ENCODE data around the gene RINT1. TPM values are rescaled to one million over a fixed set of nuclear protein-coding genes. Genes with fewer than 3 reads are reported as not detected.
A peak's percentile ranks its signal among the peaks of the same experiment; 100 is the strongest.
"Not testable (repeated sequence)": the region's sequence is repeated elsewhere in the genome, so short reads cannot be mapped to it uniquely, and the experiment has no call there.

Gene RINT1
- 10 to 100 TPM; 29.8 to 30.0 TPM for total RNA-seq

GRCh38 chr7:105531792-105532671 is at the start of gene RINT1:
Gene RINT1 (plus strand): TSS chr7:105532201. CDS start chr7:105532316, 115 bp downstream.
- H3K27ac Mint-ChIP-seq = peak within 1 kb of the TSS; percentile 89
- ATAC-seq (replicated peaks in 1 of 2) (peak; percentile 99), DNase-seq (peak; percentile 94 to 96)
- peaks cover 2 to 8% of the 10 kb centered on the region in 2 donors for H3K36me3 Mint-ChIP-seq (ENCODE audit: insufficient read depth in 2 of 2)
- H3K27me3 Mint-ChIP-seq (ENCODE audit: low read depth) = no peaks in the 10 kb centered on the region
- H3K4me1 Mint-ChIP-seq (ENCODE audit: low read depth) = peaks cover 22% of the 10 kb centered on the region
- peak within 1 kb of the TSS; percentile 89 to 94 for H3K4me3 Mint-ChIP-seq
- H3K9me3 Mint-ChIP-seq = no peaks in the 10 kb centered on the region

GRCh38 chr7:105487579-105488571 is 44.1 kb upstream of the RINT1 start:
- H3K27me3 Mint-ChIP-seq (ENCODE audit: low read depth) = no peaks in the 10 kb centered on the region
- no peaks in the 10 kb centered on the region for H3K4me1 Mint-ChIP-seq (ENCODE audit: low read depth)
- H3K36me3 Mint-ChIP-seq (ENCODE audit: insufficient read depth in 2 of 2) = peaks cover 6 to 8% of the 10 kb centered on the region in 2 donors
- no peaks in the 10 kb centered on the region for H3K9me3 Mint-ChIP-seq
- peak overlapping the region; percentile 29 for H3K27ac Mint-ChIP-seq
- ATAC-seq (replicated peaks in 1 of 2) = no peak
- no peak overlapping the region for H3K4me3 Mint-ChIP-seq
- no peak for DNase-seq

GRCh38 chr7:105489409-105489808 is 42.6 kb upstream of the RINT1 start:
- Mint-ChIP-seq H3K36me3 (ENCODE audit: insufficient read depth in 2 of 2) (peaks cover 6 to 8% of the 10 kb centered on the region in 2 donors), H3K27me3 (ENCODE audit: low read depth) (no peaks in the 10 kb centered on the region), H3K27ac (no peak overlapping the region), H3K4me1 (ENCODE audit: low read depth) (no peaks in the 10 kb centered on the region), H3K9me3 (no peaks in the 10 kb centered on the region), H3K4me3 (no peak overlapping the region)
- DNase-seq (no peak), ATAC-seq (replicated peaks in 1 of 2) (no peak)

GRCh38 chr7:105493196-105493922 is 38.6 kb upstream of the RINT1 start:
- no peak for ATAC-seq (replicated peaks in 1 of 2)
- Mint-ChIP-seq H3K9me3 (no peaks in the 10 kb centered on the region), H3K27ac (no peak overlapping the region), H3K27me3 (ENCODE audit: low read depth) (no peaks in the 10 kb centered on the region), H3K4me3 (no peak overlapping the region), H3K4me1 (ENCODE audit: low read depth) (no peaks in the 10 kb centered on the region), H3K36me3 (ENCODE audit: insufficient read depth in 2 of 2) (peaks cover 3 to 6% of the 10 kb centered on the region in 2 donors)
- DNase-seq = no peak

- H3K4me1 Mint-ChIP-seq (ENCODE audit: low read depth) = no peaks in the 10 kb centered on the region
- no peaks in the 10 kb centered on the region for H3K9me3 Mint-ChIP-seq
- ATAC-seq (replicated peaks in 1 of 2) (no peak), DNase-seq (no peak)
- H3K27me3 Mint-ChIP-seq (ENCODE audit: low read depth) = no peaks in the 10 kb centered on the region
- peaks cover 4 to 6% of the 10 kb centered on the region in 2 donors for H3K36me3 Mint-ChIP-seq (ENCODE audit: insufficient read depth in 2 of 2)
- H3K27ac Mint-ChIP-seq = no peak overlapping the region
- no peak overlapping the region for H3K4me3 Mint-ChIP-seq
Measured at GRCh38 chr7:105493923-105494315, 38.1 kb upstream of the RINT1 start.

- DNase-seq (no peak), ATAC-seq (replicated peaks in 1 of 2) (no peak)
- H3K36me3 Mint-ChIP-seq (ENCODE audit: insufficient read depth in 2 of 2) = peaks cover 0 to 10% of the 10 kb centered on the region in 2 donors
- no peaks in the 10 kb centered on the region for H3K9me3 Mint-ChIP-seq
- no peaks in the 10 kb centered on the region for H3K27me3 Mint-ChIP-seq (ENCODE audit: low read depth)
- no peak overlapping the region for H3K4me3 Mint-ChIP-seq
- no peaks in the 10 kb centered on the region for H3K4me1 Mint-ChIP-seq (ENCODE audit: low read depth)
- no peak overlapping the region for H3K27ac Mint-ChIP-seq
Measured at GRCh38 chr7:105496521-105496920, 35.5 kb upstream of the RINT1 start.

GRCh38 chr7:105497016-105497415 is 35.0 kb upstream of the RINT1 start:
- no peak overlapping the region for H3K27ac Mint-ChIP-seq
- no peaks in the 10 kb centered on the region for H3K9me3 Mint-ChIP-seq
- no peaks in the 10 kb centered on the region for H3K4me1 Mint-ChIP-seq (ENCODE audit: low read depth)
- H3K4me3 Mint-ChIP-seq = no peak overlapping the region
- H3K36me3 Mint-ChIP-seq (ENCODE audit: insufficient read depth in 2 of 2) = peaks cover 0 to 10% of the 10 kb centered on the region in 2 donors
- no peaks in the 10 kb centered on the region for H3K27me3 Mint-ChIP-seq (ENCODE audit: low read depth)
- ATAC-seq (replicated peaks in 1 of 2) (no peak), DNase-seq (no peak)

GRCh38 chr7:105502173-105502572 is 29.8 kb upstream of the RINT1 start:
- Mint-ChIP-seq H3K36me3 (ENCODE audit: insufficient read depth in 2 of 2) (peaks cover 0 to 23% of the 10 kb centered on the region in 2 donors), H3K27me3 (ENCODE audit: low read depth) (no peaks in the 10 kb centered on the region), H3K4me3 (no peak overlapping the region), H3K27ac (no peak overlapping the region), H3K9me3 (no peaks in the 10 kb centered on the region), H3K4me1 (ENCODE audit: low read depth) (no peaks in the 10 kb centered on the region)
- no peak for ATAC-seq (replicated peaks in 1 of 2)
- no peak for DNase-seq

- peak overlapping the region; percentile 55 to 61 for H3K4me3 Mint-ChIP-seq
- no peaks in the 10 kb centered on the region for H3K9me3 Mint-ChIP-seq
- DNase-seq (no peak), ATAC-seq (replicated peaks in 1 of 2) (peak; percentile 26 to 51)
- H3K27ac Mint-ChIP-seq = peak overlapping the region; percentile 62
- H3K27me3 Mint-ChIP-seq (ENCODE audit: low read depth) = no peaks in the 10 kb centered on the region
- peaks cover 38% of the 10 kb centered on the region for H3K4me1 Mint-ChIP-seq (ENCODE audit: low read depth)
- H3K36me3 Mint-ChIP-seq (ENCODE audit: insufficient read depth in 2 of 2) = peaks cover 3 to 5% of the 10 kb centered on the region in 2 donors
Measured at GRCh38 chr7:105512415-105512814, 19.6 kb upstream of the RINT1 start.

- H3K27ac Mint-ChIP-seq = peak overlapping the region; percentile 81
- no peaks in the 10 kb centered on the region for H3K27me3 Mint-ChIP-seq (ENCODE audit: low read depth)
- ATAC-seq (replicated peaks in 1 of 2) (no peak), DNase-seq (no peak)
- H3K4me1 Mint-ChIP-seq (ENCODE audit: low read depth) = peaks cover 38% of the 10 kb centered on the region
- peak overlapping the region; percentile 55 to 61 for H3K4me3 Mint-ChIP-seq
- H3K9me3 Mint-ChIP-seq = no peaks in the 10 kb centered on the region
- H3K36me3 Mint-ChIP-seq (ENCODE audit: insufficient read depth in 2 of 2) = peaks cover 3 to 5% of the 10 kb centered on the region in 2 donors
Measured at GRCh38 chr7:105512926-105513526, 19.0 kb upstream of the RINT1 start.

GRCh38 chr7:105515610-105516009 is 16.4 kb upstream of the RINT1 start:
- not testable (repeated sequence) for H3K27me3 Mint-ChIP-seq (ENCODE audit: low read depth); ATAC-seq (replicated peaks in 1 of 2); H3K4me3 Mint-ChIP-seq; H3K9me3 Mint-ChIP-seq; H3K36me3 Mint-ChIP-seq (ENCODE audit: insufficient read depth in 2 of 2); DNase-seq; H3K27ac Mint-ChIP-seq
- peaks cover 53% of the 10 kb centered on the region for H3K4me1 Mint-ChIP-seq (ENCODE audit: low read depth)

GRCh38 chr7:105519353-105519752 is 12.6 kb upstream of the RINT1 start:
- DNase-seq = no peak
- Mint-ChIP-seq H3K4me3 (peak overlapping the region; percentile 65 to 72), H3K27ac (peak overlapping the region; percentile 63), H3K27me3 (ENCODE audit: low read depth) (no peaks in the 10 kb centered on the region), H3K36me3 (ENCODE audit: insufficient read depth in 2 of 2) (peaks cover 3 to 4% of the 10 kb centered on the region in 2 donors), H3K9me3 (no peaks in the 10 kb centered on the region), H3K4me1 (ENCODE audit: low read depth) (peaks cover 37% of the 10 kb centered on the region)
- ATAC-seq (replicated peaks in 1 of 2) = no peak
